GM12875 (cell line): ENCODE data around the gene HTT.

Source experiments
- H3K4me3 ChIP-seq: one replicate; pipeline ENCODE4 v1.5.1; 2011; ENCODE audit warnings: low read depth, low read length, control low read depth
- TF ChIP-seq, protein P1 (sequence below): IDR thresholded peaks from 2 replicates; pipeline ENCODE4 v1.5.1; 2011; ENCODE audit warnings: low read depth, mild to moderate bottlenecking, control low read depth, inconsistent platforms, low read length, moderate library complexity, borderline replicate concordance; ENCODE audit not compliant: insufficient read depth

Gene HTT

DNA sequence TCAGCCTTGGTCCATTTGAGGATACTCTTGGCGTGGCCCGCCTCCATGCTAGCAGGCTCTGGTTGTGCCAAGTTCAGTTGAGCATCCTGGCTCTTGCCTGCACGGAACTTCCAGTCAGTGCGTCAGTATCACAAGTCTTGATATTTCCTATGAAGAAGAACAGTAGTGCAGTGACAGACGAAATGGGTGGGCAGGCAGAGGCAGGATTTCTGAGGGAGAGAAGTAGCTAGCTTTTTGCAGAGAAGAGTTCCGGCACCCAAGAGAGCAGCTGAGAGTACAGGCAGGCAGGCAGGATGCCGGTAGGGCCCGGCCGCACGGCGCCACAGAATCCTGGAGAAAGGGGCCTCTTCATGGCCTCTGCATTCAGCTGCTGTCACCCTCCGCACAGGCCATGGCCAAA is 118.3 kb downstream of the HTT start:
- TF ChIP-seq, protein P1, sequence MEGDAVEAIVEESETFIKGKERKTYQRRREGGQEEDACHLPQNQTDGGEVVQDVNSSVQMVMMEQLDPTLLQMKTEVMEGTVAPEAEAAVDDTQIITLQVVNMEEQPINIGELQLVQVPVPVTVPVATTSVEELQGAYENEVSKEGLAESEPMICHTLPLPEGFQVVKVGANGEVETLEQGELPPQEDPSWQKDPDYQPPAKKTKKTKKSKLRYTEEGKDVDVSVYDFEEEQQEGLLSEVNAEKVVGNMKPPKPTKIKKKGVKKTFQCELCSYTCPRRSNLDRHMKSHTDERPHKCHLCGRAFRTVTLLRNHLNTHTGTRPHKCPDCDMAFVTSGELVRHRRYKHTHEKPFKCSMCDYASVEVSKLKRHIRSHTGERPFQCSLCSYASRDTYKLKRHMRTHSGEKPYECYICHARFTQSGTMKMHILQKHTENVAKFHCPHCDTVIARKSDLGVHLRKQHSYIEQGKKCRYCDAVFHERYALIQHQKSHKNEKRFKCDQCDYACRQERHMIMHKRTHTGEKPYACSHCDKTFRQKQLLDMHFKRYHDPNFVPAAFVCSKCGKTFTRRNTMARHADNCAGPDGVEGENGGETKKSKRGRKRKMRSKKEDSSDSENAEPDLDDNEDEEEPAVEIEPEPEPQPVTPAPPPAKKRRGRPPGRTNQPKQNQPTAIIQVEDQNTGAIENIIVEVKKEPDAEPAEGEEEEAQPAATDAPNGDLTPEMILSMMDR, result no peak
- H3K4me3 ChIP-seq, result no peak overlapping the region

DNA sequence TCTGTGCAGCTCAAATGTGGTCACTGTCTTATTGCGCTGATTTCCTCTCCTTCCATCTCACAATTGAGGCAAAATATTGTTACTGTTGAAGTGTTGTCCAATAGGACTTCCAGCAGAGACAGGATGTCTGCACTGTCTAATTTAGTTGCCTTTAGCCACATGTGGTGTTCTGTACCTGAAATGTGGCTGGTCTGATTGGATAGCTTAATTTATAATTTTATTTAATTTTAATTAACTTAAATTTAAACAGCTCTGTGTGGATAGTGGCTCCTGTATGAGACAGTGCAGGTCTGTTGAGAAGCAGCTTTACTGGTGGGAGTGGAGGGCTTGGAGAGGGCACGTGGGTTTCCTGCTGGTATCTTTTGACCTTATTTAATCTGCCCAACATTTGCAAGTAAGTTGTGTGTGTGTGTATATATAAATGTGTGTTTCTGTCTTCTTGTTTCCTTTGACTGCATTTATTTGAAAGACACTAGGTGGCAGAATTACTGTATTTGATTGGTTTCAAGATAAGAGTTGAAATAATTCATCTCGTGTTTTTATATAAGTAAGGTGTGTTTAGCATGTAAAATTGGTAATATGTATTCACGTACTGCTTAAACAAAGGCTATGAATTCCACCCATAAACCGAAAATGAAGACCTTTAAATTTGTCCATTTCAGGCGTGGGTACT is 119.2 kb downstream of the HTT start:
- TF ChIP-seq, protein P1, result no peak
- H3K4me3 ChIP-seq, result no peak overlapping the region

DNA sequence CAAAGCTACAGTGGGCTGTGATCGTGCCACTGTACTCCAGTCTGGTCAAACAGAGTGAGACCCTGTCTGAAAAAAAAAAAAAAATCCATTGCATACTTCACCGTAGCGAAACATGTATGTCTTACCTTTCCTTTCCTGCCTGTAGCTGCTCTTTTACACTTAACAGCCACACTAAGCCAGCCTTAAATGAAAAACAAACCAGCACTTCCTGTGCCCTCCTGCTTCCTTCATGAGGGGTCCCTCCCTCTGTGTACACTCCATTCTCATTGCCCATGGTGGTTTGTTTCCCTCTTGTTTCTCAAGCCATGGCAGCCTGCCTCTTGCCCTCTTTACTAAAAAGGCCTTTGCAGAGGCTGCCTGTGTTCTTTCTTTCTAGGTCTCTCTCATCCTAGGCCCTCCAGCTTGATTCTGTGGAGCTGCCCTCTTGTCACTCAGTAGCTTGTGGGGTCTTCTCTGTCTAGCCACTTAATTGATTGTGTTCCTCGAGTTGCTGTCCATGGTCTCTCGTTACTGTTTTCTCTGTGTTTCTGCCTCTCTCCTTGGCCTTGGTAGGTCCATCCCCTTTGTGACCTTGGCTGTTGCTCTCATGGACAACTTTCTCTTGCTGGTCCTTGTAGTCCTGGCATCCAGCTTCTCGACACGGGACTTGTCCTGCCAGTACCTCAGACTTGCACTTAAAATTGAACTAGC is 122.3 kb downstream of the HTT start:
- no peak overlapping the region for H3K4me3 ChIP-seq
- TF ChIP-seq, protein P1, result no peak

DNA sequence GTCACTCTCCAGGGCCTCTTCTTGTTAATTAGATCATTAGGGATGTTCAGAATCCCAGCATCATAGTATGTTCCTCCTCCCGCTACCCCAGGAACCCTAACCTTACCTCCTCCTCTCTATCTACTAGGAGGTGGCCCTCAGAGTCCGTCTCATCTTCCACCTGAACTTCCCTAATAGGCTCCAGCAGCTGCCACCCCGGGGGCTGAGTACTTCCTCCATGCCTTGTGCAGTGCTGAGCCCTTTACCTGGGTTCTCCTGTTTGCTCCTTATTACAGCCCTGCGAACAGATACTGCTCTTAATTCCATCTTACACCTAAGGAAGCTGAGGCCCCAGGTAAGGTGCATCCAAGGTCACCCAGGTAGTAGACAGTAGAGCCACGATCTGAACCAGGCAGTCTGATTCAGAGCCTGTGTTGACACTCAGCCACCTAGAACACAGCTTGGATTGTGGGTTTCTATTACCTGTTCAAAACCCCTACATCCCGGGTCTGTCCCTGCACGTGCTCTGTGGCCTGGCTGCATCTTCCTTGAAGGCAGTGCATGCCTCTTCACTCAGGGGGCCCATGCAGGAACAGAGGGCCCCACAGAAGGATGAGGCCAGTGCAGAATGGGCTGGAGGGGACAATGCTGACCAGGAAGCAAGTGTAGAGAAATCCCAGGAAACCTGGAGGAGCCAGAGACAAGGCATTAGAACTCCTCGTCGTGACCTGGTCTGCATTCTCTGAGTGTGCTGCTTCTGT is 123.1 kb downstream of the HTT start:
- TF ChIP-seq, protein P1, result no peak
- H3K4me3 ChIP-seq, result no peak overlapping the region

DNA sequence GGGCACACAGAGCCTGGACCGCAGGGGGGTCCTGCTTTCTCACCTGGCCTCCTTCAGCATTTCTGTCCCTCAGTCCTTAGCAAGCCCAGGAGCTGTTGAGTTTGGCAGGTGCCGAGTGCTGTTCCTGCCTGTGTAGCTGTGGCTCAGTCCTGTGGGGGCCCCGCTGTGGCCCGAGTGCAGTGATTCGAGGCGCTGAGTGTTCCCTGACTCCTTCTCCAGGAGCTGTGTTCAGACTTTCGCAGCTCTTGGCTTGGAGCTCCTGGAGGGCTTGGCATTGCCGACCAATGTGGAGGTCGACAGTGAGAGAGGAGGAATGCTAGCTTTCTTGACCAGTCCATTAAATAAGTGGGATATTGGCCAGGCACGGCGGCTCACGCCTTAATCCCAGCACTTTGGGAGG is 124.4 kb downstream of the HTT start:
- no peak overlapping the region for H3K4me3 ChIP-seq

DNA sequence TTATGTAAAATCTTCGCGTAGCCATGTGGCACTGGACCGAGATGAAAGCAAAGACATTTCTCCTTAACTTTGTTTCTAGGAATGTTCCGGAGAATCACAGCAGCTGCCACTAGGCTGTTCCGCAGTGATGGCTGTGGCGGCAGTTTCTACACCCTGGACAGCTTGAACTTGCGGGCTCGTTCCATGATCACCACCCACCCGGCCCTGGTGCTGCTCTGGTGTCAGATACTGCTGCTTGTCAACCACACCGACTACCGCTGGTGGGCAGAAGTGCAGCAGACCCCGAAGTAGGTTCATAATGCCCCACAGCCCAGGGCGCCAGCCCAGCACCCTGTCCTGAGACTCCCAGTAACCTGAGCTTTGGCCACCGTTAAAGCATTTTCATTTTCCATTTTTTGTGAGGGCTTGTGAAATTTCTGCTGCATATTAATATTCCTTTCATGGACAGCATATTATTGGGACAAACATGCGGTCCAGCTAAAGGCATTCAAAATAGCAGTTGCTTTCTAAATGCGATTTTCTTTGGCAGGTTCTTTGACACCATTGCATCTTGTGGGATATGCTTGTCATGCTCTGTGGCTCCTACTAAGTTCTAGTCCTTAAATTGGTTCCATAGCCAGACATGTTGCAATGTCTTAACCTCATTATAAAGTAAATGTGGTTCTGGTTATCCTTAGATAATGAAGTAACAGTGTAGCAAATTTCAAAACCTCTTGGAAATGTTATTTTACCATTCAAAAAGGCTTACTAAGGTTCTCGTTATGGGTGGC is 125.4 kb downstream of the HTT start:
- no peak overlapping the region for H3K4me3 ChIP-seq
- TF ChIP-seq, protein P1, result no peak

More for the DNA sequence above, 124.4 kb downstream of the HTT start:
- TF ChIP-seq, protein P1, result no peak
